ENCODE measurements around the gene GRK5.

DNA sequence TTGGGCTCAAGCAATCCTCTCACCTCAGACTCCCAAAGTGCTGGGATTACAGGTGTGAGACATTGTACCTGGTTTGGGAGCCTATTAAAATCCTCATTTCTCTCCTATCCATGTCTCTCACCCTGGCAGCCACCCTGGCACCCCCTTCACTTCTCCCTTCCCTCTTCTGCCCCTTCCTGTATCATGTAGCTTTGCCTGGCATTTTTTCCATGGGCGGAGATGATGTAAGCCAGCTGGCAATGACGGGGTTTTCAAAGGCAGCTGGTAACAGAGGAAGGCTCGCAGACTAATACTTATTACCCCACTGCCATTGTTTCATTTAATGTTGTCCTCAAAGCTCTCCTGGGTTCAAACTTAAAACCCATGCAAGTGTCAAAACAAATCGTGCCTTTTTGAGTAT lies 273.3 kb downstream of the GRK5 start:
- TF ChIP-seq, protein P1, sequence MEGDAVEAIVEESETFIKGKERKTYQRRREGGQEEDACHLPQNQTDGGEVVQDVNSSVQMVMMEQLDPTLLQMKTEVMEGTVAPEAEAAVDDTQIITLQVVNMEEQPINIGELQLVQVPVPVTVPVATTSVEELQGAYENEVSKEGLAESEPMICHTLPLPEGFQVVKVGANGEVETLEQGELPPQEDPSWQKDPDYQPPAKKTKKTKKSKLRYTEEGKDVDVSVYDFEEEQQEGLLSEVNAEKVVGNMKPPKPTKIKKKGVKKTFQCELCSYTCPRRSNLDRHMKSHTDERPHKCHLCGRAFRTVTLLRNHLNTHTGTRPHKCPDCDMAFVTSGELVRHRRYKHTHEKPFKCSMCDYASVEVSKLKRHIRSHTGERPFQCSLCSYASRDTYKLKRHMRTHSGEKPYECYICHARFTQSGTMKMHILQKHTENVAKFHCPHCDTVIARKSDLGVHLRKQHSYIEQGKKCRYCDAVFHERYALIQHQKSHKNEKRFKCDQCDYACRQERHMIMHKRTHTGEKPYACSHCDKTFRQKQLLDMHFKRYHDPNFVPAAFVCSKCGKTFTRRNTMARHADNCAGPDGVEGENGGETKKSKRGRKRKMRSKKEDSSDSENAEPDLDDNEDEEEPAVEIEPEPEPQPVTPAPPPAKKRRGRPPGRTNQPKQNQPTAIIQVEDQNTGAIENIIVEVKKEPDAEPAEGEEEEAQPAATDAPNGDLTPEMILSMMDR (IDR thresholded peaks at IDR 0.05): no peak
- no peak for TF ChIP-seq EZH2 (IDR thresholded peaks at IDR 0.05)
